Measurements from ENCODE around the gene ATP8A2. TPM values are rescaled to one million over a fixed set of nuclear protein-coding genes. Genes with fewer than 3 reads are reported as not detected.
"Not testable (repeated sequence)": the region's sequence is repeated elsewhere in the genome, so short reads cannot be mapped to it uniquely, and the experiment has no call there.

Gene ATP8A2
- total RNA-seq, 1 donor = 0.72 TPM

DNA sequence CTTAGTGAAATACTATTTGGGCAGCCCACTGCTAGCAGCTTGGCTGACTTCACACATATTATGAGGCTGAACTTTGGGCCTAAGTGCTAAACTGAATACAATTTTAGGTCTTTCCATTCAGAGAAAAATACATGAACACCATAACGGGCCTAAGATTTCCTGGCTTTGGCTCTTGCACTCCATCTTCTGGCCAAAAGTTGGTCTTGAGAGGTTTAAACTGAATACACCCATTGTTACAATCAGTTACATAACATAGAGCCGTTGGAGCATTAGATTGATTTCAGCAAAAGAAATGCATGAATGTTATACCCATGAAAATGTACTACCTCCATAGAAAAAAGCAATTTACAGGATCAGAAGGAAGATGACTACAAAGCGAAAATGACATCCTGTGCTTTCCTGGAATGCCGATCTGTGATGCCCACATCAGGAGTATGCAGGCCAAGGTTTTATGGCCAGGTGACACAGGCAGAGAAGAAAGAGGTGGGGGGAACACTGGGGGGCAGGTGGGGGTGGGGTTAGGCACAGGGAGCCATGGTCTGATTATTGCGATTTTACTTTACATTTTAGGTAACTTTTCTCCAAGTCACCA is 691.2 kb downstream of the ATP8A2 start:
- no peaks in the 10 kb centered on the region for H3K36me3 ChIP-seq (ENCODE audit: insufficient read depth, low read length)
- H2AFZ ChIP-seq (ENCODE audit: low read length) = no peak overlapping the region
- no peaks in the 10 kb centered on the region for H3K79me2 ChIP-seq (ENCODE audit: insufficient read depth, low read length)
- no peaks in the 10 kb centered on the region for H3K9me3 ChIP-seq (ENCODE audit: low read depth, low read length)
- H4K20me1 ChIP-seq (ENCODE audit: insufficient read depth, low read length) = no peaks in the 10 kb centered on the region
- no peak overlapping the region for H3K4me2 ChIP-seq (ENCODE audit: insufficient read depth, low read length)
- no peak overlapping the region for H3K4me3 ChIP-seq (ENCODE audit: insufficient read depth, low read length)
- peaks cover 4% of the 10 kb centered on the region for H3K4me1 ChIP-seq (ENCODE audit: insufficient read depth, low read length)
- H3K27me3 ChIP-seq (ENCODE audit: insufficient read depth, low read length) = no peaks in the 10 kb centered on the region
- TF ChIP-seq CTCF (IDR thresholded peaks at IDR 0.05; ENCODE audit: extremely low read depth, low read depth, low read length) = peak; percentile 68
- no peak overlapping the region for H3K27ac ChIP-seq (ENCODE audit: low read depth, low read length)
- DNase-seq (ENCODE audit: insufficient read length, low spot score, missing footprints) = no peak

GRCh38 chr13:26066492-26066891 is 694.7 kb downstream of the ATP8A2 start:
- H3K79me2 ChIP-seq (ENCODE audit: insufficient read depth, low read length); H3K27me3 ChIP-seq (ENCODE audit: insufficient read depth, low read length); H3K36me3 ChIP-seq (ENCODE audit: insufficient read depth, low read length): not testable (repeated sequence)

GRCh38 chr13:26067601-26068000 is 695.8 kb downstream of the ATP8A2 start:
- DNase-seq (ENCODE audit: insufficient read length, low spot score, missing footprints) = no peak
- Histone ChIP-seq H3K9me3 (ENCODE audit: low read depth, low read length) (no peaks in the 10 kb centered on the region), H3K4me1 (ENCODE audit: insufficient read depth, low read length) (no peaks in the 10 kb centered on the region), H2AFZ (ENCODE audit: low read length) (no peak overlapping the region), H3K79me2 (ENCODE audit: insufficient read depth, low read length) (no peaks in the 10 kb centered on the region), H4K20me1 (ENCODE audit: insufficient read depth, low read length) (no peaks in the 10 kb centered on the region), H3K36me3 (ENCODE audit: insufficient read depth, low read length) (no peaks in the 10 kb centered on the region), H3K27ac (ENCODE audit: low read depth, low read length) (no peak overlapping the region), H3K4me3 (ENCODE audit: insufficient read depth, low read length) (no peak overlapping the region), H3K4me2 (ENCODE audit: insufficient read depth, low read length) (no peak overlapping the region), H3K27me3 (ENCODE audit: insufficient read depth, low read length) (peaks cover 4% of the 10 kb centered on the region)
- TF ChIP-seq CTCF (IDR thresholded peaks at IDR 0.05; ENCODE audit: extremely low read depth, low read depth, low read length) = no peak

More at GRCh38 chr13:26066492-26066891, 694.7 kb downstream of the ATP8A2 start:
- not testable (repeated sequence) for H3K27ac ChIP-seq (ENCODE audit: low read depth, low read length); H2AFZ ChIP-seq (ENCODE audit: low read length); DNase-seq (ENCODE audit: insufficient read length, low spot score, missing footprints); H3K4me3 ChIP-seq (ENCODE audit: insufficient read depth, low read length); H3K4me2 ChIP-seq (ENCODE audit: insufficient read depth, low read length); H3K9me3 ChIP-seq (ENCODE audit: low read depth, low read length); H4K20me1 ChIP-seq (ENCODE audit: insufficient read depth, low read length); H3K4me1 ChIP-seq (ENCODE audit: insufficient read depth, low read length)

DNA sequence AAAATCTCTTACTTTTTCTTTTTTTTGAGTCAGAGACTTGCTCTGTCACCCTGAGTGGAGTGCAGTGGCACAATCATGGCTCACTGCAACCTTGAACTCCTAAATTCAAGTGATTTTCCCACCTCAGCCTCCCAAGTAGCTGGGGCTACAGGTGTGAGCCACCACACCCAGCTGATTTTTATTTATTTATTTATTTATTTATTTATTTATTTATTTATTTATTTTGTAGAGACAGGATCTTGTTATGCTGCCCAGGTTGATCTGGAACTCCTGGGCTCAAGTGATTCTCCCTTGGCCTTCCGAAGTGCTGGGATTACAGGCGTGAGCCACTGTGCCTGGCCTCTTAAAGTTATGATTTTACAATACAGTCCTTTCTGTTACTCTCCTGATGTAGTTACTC is 696.6 kb downstream of the ATP8A2 start:
- H3K4me1 ChIP-seq (ENCODE audit: insufficient read depth, low read length); H3K4me2 ChIP-seq (ENCODE audit: insufficient read depth, low read length); DNase-seq (ENCODE audit: insufficient read length, low spot score, missing footprints); H3K79me2 ChIP-seq (ENCODE audit: insufficient read depth, low read length); H3K4me3 ChIP-seq (ENCODE audit: insufficient read depth, low read length); H4K20me1 ChIP-seq (ENCODE audit: insufficient read depth, low read length); H3K36me3 ChIP-seq (ENCODE audit: insufficient read depth, low read length); H3K27me3 ChIP-seq (ENCODE audit: insufficient read depth, low read length); H3K9me3 ChIP-seq (ENCODE audit: low read depth, low read length); H2AFZ ChIP-seq (ENCODE audit: low read length); H3K27ac ChIP-seq (ENCODE audit: low read depth, low read length): not testable (repeated sequence)

GRCh38 chr13:26069642-26070041 is 697.9 kb downstream of the ATP8A2 start:
- H3K36me3 ChIP-seq (ENCODE audit: insufficient read depth, low read length); H3K4me3 ChIP-seq (ENCODE audit: insufficient read depth, low read length); H3K27me3 ChIP-seq (ENCODE audit: insufficient read depth, low read length); H4K20me1 ChIP-seq (ENCODE audit: insufficient read depth, low read length); H3K27ac ChIP-seq (ENCODE audit: low read depth, low read length); DNase-seq (ENCODE audit: insufficient read length, low spot score, missing footprints); H3K4me2 ChIP-seq (ENCODE audit: insufficient read depth, low read length); H3K9me3 ChIP-seq (ENCODE audit: low read depth, low read length); H3K4me1 ChIP-seq (ENCODE audit: insufficient read depth, low read length); H2AFZ ChIP-seq (ENCODE audit: low read length); H3K79me2 ChIP-seq (ENCODE audit: insufficient read depth, low read length): not testable (repeated sequence)

Data from osteoblast (primary cell).